HG03280 (cell line): ENCODE data around the gene KRT9.

Experiments used
- ATAC-seq: cut with Tn5 transposase; IDR thresholded peaks from one replicate; pipeline ENCODE4 v1.9.1; 2021; ENCODE audit warnings: mild to moderate bottlenecking, moderate library complexity; ENCODE audit not compliant: unreplicated experiment

Gene KRT9

DNA sequence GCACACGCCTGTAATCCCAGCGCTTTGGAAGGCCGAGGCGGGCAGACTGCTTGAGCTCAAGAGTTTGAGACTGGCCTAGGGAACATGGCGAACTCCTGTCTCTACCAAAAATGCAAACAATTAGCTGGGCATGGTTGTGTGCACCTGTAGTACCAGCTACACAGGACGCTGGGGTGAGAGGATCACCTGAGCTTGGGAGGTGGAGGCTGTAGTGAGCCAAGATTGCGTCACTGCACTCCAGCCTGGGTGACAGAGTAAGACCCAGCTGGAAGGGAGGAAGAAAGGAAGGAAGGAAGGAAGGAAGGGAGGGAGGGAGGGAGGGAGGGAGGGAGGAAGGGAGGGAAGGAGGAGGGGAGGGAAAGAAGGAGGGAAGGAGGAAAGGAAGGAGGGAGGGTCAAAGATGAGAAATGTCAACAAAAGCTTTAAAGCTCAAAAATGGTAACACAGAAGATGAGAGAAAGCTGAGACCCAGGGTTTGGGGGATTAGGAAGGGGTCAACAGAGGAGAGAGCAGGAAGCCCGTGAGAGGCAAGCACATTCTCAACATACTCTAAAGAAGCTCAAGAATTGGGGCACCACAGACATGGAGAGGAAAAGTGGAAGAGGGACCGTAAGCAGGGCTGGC is 38.8 kb downstream of the KRT9 start:
- ATAC-seq, result no peak

DNA sequence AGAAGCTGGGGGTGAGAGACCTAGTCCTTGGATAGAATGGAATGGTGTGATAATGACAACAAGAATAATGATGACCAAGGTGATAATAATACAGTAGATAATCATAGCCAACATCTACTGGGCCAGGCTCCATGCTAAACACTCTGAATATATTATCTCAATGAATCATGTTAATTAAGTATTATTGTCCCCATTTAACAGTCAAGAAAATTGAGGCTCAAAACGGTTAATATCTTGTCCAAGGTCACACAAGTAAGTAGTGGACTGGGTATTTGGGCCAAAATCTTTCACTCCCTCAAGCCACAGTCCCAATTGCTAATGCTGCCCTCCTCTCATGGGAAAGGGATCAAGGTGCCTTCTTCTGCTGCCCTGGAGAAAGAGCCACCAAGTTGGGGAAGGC is 39.9 kb downstream of the KRT9 start:
- ATAC-seq, result no peak

DNA sequence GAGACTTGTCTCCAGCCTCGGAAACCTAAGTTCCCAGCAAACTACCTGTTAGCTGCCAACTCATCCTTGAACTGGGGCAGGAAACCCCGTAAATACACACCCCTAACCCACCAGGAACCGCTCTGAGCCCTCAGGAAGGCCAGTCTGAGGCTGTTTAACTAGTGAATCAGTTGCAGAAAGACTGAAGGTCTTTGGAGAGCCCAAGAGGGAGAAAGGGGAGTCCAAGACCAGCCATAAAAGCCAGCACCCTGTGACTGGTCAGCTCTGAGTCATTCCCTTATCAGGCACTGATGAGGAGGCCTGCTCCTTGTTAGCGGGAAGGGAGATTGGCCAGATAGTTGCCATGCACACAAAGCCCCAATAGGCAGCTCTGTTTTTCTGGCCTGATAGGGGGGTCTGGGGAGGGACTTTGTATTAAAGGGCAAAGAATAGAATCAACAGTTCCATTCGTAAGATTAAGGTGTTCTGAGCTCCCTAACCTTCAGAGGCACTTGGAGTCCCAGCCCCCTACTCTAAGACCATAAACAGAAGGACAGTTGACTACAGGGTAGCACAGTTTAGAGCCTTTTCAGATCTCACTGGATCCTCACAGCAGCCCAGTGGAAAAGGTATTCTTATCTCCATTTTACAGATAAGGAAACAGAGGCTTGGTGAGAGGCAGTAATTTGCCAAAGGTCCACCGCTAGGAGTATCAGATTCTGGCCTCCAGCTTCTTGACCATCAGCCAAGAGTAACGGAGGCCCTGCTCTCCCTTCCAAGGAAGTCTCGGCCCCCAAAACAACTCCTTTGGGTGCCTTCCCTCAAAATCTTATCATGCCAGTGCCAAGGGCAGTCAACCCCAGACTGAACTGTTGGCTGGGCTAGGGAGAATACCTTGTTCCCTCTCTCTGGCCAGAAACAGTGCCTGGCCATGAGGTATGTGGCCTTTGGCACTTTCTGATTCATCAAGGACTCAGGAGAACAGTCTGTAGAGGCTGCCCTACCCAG is 41.5 kb downstream of the KRT9 start:
- no peak for ATAC-seq

DNA sequence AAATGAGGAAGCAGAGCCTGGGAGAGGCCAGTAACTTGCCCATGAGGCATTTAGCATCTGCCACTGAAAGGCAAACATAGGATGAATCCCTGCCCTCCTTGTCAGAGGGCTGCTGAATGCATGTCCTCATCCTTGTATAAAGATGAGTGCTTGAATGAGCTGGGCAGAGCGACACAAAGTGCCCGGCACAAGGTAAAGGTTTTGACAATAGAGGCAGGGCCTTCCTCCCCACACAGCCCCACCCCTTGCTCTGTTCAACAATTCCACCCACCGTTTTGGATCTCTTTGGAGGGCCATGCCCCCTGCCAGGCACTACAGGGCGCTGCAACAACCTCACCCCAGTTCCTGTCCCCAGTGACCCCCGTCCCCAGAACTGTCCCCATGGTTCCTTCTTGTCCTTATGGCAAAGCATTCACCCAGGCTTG is 42.4 kb downstream of the KRT9 start:
- no peak for ATAC-seq

DNA sequence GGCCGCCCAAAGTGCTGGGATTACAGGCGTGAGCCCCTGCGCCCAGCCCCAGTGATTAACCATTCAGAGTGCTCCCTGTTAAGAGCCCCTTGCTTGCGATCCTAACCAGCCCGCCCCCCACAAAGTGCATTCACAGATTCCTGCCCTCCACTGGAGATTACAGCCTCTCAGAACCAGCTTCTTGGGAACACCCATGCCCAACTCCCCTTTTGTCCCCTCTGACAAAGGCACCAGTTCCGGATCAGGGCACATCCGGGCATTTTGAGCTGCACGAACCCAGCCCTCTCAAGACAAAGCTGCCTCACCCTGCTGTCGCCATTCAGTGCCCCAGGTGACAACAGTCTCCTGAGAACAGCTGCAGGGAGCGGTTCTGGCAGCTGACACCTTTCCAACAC is 42.9 kb downstream of the KRT9 start:
- ATAC-seq, result no peak

DNA sequence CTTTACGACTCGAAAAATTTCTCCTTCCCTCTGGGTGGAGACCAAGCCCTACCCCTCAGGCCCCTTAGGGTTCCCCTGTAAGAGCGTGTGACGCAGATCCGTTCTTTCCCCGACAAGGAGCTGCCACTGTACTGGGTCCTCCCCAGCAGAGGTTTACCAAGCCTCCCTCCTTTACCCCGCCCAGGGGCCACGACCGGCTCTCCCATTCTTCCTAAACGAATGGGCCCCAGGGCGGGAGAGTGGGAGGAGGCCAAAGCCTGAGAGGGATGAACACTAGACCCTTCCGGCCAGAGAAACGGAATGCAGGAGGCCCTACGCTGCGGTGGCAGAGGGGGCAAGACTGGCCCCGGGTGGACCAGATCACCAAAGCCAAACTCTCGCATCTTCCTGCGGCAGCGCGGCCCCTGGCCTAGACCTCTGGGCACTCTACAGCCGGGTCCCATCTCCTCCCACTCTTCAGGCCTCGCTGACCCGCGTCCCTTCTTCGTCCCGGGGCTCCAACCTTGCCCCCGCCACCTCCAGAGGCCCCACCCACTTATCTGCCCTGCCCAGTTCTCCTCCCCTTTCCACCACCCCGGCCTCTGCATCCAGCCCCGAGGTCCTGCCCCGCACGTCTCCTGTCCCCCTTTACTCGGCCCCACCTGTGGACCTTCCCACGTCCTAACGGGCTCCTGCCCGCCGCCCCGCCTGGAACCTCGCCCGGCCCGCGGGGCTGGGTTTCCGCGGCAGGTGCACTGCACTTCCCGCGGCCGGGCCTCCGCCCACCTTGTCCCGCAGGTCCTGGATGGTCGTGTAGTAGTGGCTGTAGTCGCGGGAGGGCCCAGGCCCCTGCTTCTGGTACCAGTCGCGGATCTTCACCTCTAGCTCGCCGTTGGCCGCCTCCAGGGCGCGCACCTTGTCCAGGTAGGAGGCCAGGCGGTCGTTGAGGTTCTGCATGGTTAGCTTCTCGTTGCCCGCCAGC is 44.5 kb downstream of the KRT9 start:
- no peak for ATAC-seq

DNA sequence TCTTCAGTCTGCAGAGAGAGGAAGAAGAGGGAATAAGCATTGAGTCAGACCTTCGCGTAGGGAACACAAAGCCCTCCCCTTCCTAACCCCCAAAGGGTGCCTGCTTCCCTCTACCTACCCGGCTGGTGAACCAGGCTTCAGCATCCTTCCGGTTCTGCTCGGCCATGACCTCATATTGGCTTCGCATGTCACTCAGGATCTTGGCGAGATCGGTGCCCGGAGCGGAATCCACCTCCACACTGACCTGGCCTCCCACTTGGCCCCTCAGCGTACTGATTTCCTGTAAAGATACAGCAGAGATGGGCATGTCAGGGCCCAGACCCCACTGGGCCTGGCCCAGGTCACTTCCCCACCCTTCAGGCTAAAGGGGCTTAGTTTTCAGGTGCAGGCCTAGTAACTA is 47.6 kb downstream of the KRT9 start:
- no peak for ATAC-seq

DNA sequence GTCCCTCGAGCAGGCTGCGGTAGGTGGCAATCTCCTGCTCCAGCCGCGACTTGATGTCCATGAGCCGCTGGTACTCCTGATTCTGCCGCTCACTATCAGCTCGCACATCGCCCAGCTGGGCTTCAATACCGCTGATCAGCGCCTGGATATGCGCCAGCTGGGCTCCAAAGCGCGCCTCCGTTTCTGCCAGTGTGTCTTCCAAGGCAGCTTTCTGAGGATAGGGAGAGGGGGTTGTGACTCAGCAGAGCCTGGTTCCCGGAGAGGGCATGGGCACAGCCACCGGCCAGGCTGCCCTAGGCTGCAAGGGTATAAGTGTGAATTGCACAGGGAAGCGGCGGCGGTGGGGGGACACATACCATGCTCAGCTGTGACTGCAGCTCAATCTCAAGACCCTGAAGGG is 48.1 kb downstream of the KRT9 start:
- ATAC-seq, result no peak

DNA sequence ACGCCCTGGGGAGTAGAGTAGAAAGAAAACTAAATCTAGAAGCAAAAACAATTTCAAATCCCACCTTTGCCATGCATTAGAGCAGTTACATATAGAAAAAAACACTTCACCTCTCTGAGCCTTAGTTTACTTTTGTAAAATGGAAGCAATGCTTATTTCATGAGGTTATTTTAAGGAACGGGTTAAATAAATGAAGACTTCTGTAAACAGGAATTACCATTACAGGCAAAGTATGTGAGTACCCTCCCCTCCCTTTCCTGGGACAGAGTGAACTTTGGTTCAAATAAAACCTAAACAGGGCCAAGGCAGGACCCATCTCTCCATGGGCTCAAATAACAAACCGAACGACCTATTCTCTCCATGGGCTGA is 48.6 kb downstream of the KRT9 start:
- ATAC-seq, result no peak

DNA sequence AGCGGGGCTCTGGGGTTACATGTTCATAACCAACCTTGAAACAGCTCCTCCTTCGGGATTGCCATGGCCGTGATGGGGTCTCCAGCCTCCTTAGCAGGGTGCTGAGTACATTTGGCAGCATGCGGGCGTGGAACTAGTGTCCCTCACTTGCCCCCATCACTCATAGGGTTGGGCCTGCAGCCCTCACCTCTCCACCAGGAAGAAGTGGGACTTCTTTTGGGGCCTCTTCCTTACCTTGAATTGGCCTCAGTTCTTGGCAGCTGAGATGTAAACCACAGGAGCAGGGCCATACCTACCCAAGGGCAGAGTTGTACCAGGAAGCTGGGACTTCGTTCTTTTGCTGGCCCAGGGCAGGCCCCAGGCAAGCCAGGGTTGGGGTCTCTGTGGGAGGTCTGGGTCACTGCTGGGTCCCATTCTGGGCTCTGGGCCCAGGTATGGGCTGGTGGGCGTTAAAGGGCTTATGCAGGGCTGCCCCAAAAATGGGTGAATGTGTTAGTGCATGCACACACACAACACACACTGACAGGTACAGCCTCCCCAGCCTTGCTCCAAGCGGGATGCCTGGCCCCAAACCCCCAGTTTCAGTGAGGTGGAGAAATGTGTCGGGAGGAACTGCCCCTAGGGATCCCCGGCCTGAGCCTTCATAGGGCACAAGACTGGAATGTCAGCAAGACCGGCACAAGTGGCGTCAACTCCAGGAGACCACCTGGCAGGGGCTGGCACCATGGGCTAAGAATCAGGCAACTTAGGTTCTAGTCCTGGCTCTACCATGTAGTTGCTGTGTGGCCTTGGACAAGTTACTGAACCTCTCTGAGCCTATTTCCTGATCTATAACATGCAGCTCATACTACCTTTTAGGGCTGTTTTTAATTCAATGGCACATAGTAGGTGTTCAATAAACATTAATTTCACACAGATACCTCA is 49.3 kb downstream of the KRT9 start:
- ATAC-seq, result no peak

DNA sequence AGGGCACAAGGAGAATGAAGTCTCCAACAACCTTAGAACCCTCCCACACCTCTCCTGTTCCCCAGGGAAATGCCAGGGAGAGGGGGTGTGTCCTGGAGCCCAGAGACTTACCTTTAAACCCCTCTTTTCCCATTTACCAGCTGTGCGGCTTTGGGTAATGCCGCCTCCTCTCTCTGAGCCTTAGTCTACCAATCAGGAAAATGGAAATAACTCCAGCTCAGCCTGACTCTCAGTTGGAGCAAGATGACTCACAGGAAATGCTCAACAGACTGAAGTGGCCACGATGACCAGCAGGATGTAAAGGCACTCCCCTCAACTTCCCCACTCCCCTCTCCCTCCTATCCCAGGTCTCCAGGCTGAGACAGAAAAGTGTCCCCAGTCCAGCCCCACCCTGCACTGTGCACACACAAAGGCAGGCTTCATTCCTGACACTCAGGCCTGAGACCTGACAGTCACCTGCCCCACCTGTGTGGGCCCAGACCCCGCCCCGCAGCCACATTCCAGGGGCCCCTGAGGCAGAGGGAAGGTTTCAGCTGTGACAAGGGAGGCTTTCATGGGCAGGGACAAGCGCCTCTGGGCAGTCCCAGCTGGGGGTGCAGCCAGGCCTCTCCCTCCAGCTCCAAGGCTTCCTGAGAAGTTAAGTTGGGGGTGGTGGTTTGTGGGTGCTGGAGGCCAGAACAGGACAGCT is 50.1 kb downstream of the KRT9 start:
- ATAC-seq, result no peak

DNA sequence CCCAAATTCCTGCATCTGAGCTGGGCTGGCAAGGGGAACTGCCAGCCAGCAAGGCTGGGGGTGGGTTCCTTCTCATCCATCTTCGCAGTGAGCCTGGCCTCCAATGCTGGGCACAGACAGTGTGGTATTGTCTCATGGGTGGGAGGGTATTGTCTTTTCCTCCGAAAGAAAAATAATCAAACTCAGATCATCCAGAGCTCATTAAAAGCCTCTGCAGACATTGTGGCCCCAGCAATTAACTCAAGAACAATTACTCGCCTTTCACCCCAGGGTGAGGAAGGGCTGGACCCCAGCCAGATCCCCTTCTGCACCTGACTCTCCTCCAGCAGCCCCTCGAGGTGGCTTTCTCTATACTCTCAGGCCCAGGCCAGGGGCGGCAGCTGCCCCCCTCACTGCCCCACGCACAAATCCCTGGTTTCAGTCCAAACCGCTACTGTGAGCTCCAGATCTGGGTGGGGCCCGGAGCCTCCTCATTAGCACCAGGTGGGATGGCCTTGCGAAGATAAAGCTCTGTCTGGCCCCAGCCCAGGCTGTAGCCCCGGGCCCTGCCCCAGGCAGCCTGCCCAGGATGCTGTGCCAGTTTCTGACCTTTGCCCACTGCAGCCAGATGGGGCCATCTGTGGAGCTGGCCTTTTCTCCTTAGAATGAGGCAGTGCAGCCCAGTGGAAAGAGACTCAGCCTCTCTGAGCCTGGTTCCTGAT is 50.9 kb downstream of the KRT9 start:
- no peak for ATAC-seq

DNA sequence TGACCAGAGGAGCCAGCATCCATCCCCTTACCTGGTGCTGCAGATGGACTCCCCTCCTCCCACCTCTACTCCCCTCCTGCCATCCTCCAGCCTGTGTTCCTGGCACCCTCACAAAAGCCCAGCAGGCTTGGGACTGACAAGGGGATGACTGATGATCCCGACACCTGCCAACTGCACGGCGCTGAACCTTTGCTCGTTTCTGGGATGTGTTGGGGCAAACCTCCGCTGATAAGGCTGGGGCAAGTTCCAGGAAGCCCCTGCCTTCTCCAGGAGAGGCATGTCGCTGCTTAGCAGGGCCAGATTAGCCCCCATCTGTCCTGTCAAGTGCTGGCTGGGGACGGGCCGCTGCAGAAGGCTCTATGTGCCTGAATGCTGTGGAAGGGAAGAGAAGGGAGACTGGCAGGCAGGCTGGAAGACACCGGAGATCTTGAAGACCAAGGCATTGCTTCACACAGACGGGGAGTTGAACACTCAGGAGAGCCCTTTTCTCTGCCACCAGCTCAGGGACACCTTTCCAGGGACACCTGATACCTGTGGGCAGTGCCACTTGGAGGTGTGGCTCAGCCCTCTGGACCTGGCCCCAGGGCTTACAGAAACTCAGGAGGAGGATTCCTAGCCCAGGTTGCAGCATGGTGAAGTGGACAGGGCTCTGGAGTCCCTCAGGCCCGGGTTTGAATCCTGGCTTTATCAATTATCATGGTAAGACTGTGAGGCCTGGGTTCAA is 52.2 kb downstream of the KRT9 start:
- ATAC-seq, result no peak

DNA sequence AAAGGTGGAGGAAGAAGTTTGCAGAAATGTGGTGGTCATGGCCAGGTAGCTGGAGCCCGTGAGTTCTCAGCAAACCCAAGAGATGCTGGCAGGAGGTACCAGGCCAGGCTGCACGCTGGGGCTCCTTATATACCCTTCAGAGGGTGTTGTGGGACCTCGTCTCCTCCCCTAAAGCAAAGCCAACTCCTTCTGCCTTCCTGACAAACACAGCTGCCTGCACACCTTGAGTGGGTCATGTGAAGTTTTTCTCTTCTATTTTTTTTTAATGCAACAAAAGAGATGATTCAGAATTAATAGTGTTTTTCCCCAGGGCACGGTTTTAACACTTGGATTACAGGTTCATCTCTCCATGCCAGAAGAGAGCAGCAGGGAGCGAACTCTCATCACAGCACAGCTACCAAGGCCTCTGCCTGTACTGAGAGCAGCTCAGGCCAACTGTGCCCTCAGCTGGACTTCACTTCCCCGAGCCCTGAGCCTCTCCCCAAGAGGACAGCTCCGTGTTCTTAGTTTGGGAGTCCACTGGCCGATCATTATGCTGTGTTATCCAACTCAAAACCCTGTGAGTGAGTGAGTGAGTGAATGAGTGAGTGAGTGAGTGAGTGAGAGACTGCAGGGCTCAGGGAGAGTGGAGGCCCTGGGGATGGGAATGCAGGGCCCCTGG is 52.9 kb downstream of the KRT9 start, which contains the start of gene KRT15:
Gene KRT15 (minus strand): TSS at position 102 of the 661 bp plus-strand sequence. CDS start 63 bp downstream, at position 39.
- no peak for ATAC-seq

DNA sequence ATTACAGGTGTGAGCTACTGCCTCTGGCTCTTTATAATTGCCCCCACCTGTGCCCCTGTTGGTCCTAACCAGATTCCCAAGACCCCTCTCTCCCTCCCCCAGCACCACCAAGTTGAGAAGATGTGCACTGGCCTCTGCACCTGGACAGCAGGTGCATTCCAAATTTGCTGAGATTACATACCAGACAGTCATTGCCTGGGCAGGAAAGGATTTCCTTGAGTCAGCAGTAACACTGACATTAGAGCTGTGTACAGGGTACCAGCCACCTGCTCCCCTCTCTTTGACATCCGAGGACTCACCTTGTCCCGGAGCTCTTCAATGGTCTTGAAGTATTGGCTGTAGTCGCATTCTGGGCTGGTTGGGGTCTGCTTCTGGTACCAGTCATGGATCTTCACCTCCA is 53.8 kb downstream of the KRT9 start:
- ATAC-seq, result no peak

DNA sequence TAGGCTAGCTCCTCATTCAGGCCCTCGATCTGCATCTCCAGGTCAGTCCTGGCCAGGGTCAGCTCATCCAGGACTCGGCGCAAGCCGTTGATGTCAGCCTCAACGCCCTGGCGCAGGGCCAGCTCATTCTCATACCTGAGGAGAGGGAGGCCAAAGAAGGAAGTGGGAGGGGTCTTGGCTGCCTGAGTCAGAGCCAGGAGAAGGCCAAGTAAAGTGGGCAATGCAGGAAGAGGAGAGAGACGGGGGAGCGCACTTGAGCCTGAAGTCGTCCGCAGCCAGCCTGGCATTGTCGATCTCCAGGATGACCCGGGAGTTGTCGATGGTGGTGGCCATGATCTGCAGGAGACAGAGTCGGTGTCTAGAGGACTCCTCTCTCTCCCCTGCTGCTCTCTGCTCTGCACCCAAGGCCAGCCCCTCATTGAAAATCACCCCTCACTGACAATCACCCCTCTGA is 55.0 kb downstream of the KRT9 start:
- ATAC-seq, result no peak

DNA sequence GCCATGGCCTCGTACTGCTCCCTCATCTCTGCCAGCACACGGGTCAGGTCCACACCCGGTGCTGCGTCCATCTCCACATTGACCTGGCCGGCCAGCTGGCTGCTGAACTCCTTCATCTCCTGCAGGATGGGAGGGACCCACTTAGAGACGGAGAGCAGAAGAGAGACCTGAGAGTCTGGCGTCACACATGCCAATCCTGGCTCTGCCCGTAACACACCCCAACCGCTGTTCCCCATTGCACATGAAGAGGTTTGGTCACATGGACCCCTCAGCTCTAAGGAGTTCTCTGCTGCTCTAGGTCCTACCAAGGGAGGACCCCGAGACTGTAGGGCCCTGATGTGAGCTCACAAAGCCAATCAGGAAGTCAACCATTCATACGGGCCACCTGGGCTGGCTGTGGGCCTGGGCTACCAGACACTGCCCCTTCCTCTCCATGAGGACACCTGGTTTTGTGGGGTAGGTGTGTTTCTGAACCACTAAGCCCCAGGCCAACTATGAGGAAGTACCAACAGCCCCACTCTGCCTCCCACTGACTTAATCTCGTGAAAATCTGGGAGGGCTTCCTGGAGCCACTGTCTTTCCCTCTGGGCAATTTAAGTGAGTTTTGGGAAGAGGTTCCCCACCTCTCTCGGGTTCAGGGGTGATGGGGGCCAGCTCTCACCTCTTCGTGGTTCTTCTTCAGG is 55.6 kb downstream of the KRT9 start:
- ATAC-seq, result no peak
